Activated CD8-positive, alpha-beta memory T cell treated with anti-CD3 and anti-CD28 coated beads, Interleukin-2, amount 50 U/mL, for 1 hour (primary cell): ENCODE measurements around the gene ARPC5.
A peak's percentile ranks its signal among the peaks of the same experiment; 100 is the strongest.
"Not testable (repeated sequence)": the region's sequence is repeated elsewhere in the genome, so short reads cannot be mapped to it uniquely, and the experiment has no call there.

Experiments
- DNase-seq: peaks from one replicate; pipeline ENCODE4 v3.0.0-alpha.2; 2020; ENCODE audit errors: extremely low read depth

Gene ARPC5

DNA sequence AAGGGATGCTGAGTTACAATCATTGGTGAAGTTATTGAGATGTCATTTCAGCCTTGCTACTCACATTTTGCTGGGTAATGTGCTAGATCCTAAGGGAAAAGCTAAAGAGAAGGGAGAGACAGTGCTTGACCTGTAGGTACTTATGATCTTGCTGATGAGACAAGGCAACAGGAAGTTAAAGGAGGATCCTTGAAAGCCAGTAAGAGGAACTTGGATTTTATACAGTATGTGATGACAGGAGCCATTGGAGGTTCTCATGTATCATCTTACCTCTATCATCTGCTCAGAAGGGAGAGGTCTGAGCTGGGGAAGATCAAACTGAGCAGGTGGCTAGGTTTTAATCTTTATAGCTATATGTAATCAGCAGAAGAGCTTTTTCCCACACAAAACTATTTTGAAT lies 11.2 kb upstream of the ARPC5 start:
- no peak for DNase-seq

DNA sequence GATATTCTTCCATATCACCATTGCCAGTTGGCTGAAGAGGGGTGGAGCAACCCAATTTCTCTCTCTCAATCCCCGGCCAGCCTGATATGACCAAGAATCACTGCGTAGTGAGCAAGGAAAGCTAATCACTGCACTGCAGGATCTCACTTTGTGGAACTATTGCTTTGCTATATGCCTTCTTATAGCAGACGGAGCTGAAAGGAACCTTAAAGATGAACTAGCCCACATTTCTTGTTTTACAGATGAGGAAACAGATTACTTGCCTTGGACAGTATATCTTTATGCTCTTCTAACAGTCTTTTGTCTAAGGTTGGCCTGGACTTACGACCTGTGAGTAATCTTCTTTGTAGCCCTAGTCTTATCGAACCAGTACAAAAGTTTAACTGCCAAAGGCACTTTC lies 9.9 kb upstream of the ARPC5 start:
- no peak for DNase-seq

GRCh38 chr1:183642166-183642565 lies 6.6 kb upstream of the ARPC5 start:
- DNase-seq, result no peak

DNA sequence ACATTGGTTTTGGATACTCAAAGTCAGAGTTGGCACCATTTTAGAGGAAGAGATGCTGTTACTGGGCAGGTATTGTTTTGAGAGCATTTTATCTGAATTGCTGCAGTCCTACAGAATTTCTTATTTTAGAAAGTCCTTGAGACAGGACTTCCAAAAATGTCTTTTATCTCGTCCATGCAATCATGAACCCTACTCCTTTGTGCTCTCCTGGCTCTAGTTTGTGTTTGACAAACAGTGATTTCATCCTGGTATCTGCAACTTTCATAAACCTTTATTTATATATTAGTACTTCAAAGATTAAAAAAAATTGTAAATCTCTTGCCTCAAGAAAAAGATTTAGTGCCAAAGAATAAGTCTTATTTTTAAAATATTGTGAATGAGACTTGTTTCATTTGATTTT lies 4.6 kb upstream of the ARPC5 start:
- no peak for DNase-seq

- no peak for DNase-seq
Observed at GRCh38 chr1:183638649-183639387, 3.2 kb upstream of the ARPC5 start.

DNA sequence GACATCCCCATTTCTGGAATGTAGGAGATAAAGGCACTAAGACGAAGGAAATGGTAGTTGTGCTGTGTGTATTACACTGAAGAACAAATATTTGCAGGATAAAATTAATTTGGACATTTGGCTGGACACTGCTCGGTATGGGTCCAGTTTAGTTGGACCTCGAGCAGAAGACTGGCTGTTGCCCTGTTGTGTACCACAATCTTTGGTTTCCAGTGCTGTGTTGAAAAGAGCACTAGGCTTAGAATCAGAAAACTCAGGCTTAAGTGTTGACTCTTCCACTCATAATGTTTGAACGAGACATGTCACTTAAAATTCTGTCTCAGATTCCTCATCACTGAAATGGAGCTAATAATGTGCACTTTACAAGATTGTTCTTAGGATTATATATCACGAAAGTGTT lies 1.2 kb upstream of the ARPC5 start:
- no peak for DNase-seq

DNA sequence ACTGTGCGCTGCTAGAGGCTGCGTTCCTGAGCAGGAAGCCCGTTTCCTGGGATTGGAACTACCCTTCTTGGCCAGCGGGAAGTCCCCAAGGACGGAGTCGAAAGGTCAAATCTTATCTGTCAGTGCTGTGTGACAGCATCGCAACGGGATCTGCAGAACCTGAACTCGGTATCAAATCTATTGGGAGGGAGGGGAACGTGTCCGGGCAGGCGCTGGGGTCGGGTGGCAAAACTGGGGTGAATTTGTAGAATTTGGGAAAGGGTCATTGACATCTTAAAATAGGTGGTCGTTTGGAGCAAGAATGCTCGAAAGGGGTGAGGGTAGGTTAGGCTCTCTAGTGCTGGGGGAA lies 725 bp upstream of the ARPC5 start:
- DNase-seq, result no peak

DNA sequence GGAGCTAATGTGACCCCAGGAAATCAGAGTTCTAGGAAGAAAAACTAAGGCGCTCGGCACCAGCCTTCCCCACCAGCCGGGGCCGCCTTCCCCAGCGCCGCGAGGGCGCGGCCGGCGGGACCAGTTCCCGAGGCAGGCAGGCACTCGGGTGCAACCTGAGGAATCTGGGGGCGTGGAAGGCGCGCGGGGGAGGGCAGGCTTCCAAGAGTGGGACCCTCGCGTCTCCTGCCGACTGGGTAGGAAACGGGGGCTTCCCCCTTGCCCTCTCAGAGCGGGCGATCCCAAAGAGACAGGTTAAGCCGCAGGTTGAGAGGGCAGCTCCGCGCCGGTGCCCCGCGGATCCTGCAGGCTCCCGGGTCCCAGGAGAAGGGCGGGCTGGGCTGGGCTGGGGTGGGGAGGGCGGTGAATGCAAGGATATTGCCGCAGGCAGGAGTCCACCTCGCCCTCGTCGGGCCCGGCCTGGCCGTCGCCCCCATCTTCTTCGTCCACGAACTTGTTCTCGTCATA lies 431 bp downstream of the ARPC5 start:
- DNase-seq, result no peak

GRCh38 chr1:183634429-183635065 lies 1.0 kb downstream of the ARPC5 start:
- DNase-seq, result no peak

DNA sequence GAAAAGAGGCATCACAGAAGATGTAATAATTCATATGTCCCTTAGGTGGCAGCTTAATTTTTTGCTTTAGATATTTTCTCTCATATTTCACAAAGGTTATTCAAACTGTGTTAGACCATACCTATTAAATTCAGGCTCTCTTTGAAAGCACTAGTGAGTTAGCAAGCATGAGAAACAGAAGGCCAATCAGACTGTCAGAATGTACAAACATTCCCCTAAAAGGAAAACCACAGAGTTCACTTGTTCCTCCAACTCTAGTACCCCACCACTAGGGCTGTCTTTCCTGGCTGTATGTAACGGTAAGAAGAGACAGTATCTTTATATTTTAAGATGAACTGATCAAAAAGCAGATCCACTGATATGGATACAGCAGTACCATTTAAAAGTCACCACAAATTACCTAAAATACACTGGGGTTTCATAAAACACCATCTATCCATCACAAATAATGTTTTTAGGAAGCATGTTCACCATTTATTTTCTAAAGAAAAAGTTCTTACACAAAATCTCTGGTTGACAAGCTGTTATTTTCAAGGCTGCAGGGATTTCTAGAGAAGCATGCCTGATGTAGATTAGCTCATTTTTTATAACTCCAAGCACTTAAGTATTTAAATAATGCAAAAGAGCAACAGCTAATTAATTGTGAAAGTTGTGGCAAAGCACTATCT lies 1.8 kb downstream of the ARPC5 start:
- DNase-seq, result peak; percentile 18

GRCh38 chr1:183632964-183633363 lies 2.6 kb downstream of the ARPC5 start:
- DNase-seq, result no peak

DNA sequence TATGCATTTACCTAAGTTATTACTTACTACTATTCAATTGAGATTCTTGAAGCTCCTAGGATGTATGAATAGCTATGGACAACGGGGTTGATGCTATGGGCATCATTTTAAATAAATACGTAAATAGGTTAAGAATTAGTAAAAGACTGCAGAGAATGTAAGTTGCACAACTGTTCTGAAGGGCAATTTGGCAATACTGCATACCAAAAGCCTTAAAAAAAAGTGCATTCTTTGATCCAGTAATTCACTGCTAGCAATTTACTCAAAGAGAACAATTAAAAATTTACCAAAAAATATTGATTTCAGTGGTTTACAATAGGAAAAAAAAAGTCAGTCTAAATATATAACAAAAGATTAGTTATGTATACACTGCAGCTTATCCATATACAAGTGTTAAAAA lies 3.5 kb downstream of the ARPC5 start:
- no peak for DNase-seq

DNA sequence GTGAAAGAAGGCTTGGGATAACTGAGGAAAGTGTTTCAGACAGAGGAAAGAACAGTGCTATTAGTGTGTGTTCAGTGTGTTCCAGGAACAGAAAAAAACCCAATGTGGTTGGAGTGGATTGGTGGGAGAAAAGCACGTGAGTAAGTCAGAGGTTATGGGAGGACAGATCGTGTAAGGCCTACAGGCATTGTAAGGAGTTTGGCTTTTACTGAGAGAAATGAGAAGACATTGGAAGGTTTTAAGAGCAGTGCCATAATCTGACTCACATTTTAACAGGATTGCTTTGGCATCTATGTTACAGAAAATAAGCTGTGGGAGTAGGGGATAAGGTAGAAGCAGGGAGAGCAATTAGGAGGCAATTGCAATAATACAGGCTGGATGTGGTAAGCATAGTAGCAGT lies 4.8 kb downstream of the ARPC5 start:
- no peak for DNase-seq

DNA sequence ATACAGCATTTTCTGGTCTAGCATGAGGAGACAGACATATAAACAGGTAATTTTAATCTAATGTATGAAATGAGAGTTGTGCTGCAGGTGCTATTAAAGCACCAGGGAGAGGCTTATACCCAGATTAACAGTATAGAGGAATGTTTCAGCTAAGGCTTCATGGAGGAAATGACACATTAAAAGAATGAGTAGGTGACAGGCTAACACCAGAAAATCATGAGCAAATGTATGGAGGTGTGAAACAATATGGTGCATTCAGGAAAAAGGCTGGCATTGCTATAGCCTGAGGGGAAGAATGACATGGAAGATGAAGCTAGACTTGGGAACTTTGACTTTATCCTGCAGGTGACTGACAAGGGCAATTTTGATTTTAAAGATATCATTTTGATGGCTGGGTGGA lies 7.0 kb downstream of the ARPC5 start:
- no peak for DNase-seq

DNA sequence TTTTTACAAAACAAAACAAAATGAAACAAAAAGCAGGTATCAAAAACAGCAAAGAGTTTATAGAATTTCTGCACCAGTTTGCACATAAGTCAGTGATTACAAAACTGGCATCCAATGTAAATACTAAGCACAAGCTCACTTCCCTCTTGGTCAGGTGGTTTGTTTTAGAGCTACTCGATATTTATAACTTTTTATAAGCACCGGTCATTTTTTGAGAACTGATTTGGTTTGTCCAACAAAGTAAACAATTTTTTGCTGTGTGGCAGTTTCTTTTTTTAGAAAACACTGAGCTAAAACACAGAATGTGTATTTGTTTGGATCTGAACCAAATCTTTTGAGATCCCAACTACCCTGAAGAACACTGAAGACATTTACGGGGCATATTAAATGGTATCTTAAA lies 9.3 kb downstream of the ARPC5 start:
- not testable (repeated sequence) for DNase-seq

GRCh38 chr1:183622884-183623785 lies 12.4 kb downstream of the ARPC5 start:
- no peak for DNase-seq

DNA sequence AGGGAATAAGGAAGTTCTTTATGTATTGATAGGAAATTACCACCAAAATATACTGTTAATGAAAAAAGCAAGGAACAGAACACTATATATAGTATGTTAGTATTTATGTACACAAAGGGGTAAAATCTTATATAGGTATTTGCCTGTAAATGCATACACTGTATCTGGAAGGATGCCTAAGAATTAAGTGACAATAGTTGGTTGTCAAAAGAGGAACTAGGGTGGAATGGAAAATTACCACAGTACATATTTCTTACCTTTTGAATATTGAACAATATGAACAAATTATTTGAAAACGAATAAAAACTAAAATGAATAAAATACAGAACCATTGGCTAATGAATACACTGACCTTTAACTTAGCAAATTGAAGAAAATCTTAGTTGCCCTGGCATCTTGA lies 13.6 kb downstream of the ARPC5 start:
- DNase-seq, result no peak

- no peak for DNase-seq
Observed at GRCh38 chr1:183620311-183620710, 15.3 kb downstream of the ARPC5 start.

- no peak for DNase-seq
Observed at GRCh38 chr1:183619781-183620180, 15.8 kb downstream of the ARPC5 start.

DNA sequence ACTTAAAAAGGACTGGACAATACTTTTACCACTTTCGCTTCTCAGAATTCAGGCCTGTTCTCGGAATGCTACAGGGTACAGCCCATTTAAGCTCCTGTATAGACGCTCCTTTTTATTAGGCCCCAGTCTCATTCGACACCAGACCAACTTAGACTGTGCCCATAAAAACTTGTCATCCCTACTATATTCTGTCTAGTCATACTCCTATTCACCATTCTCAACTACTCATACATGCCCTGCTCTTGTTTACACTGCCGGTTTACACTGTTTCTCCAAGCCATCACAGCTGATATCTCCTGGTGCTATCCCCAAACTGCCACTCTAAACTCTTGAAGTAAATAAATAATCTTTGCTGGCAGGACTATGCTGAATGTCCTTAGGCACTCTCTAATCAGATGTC lies 17.4 kb downstream of the ARPC5 start:
- DNase-seq, result not testable (repeated sequence)

GRCh38 chr1:183612975-183613374 lies 22.6 kb downstream of the ARPC5 start:
- DNase-seq, result not testable (repeated sequence)

- no peak for DNase-seq
Observed at GRCh38 chr1:183612407-183612806, 23.2 kb downstream of the ARPC5 start.
